K562 (cell line): Measurements from ENCODE around the gene DOK7. TPM values are rescaled to one million over a fixed set of nuclear protein-coding genes. Genes with fewer than 3 reads are reported as not detected.

Experiments used
- ATAC-seq: fragments of 200-7000 bp; cut with Tn5 transposase; 3 replicates; pipeline ENCODE4 v1.9.1; 2020; ENCODE audit warnings: moderate library complexity
- BruUV-seq: library from RNA; stranded (reverse); fragments of 400-500 nt; replicated peaks from 2 replicates; lab custom pipeline; 2021; lab: Mats Ljungman, UMichigan
- CTCF ChIA-PET: fragments of 300-600 bp; formaldehyde crosslinking; extraction: SDS; loops from one replicate; lab custom pipeline; 2021; ENCODE audit warnings: low intra/inter-chr PET ratio; lab: Yijun Ruan, JAX
- POLR2A ChIA-PET: fragments of 300-600, 350-650 bp; sonication (Branson Sonifier 250); formaldehyde crosslinking; extraction: SDS; loops from one replicate; lab custom pipeline; 2021; ENCODE audit warnings: antibody characterized with exemption, inconsistent platforms; lab: Yijun Ruan, JAX
- DNase-seq, 4 experiments: peaks; one replicate each; pipeline versions ENCODE4 v3.0.0 to v3.0.0-alpha.2; 2011 to 2018; ENCODE audit warnings: low spot score in 3 of 4, mixed read lengths in 3 of 4; ENCODE audit errors: extremely low read depth in 1 of 4
- FAIRE-seq: peaks from 2 replicates; lab custom pipeline; 2011; peaks lifted over from hg19 to GRCh38; lab: Jason Lieb, UNC
- H2AFZ ChIP-seq: 2 replicates; pipeline ENCODE4 v1.6.0; 2011; ENCODE audit warnings: low read depth, low read length, control low read depth, inconsistent platforms
- H3K27ac ChIP-seq: fragments of 200-600 bp; 3 replicates; pipeline ENCODE4 v1.8.0; 2011; ENCODE audit warnings: low read depth, mild to moderate bottlenecking, control low read depth, inconsistent platforms, low read length, moderate library complexity, mixed read lengths; ENCODE audit errors: extremely low read depth
- H3K27me3 ChIP-seq, 2 experiments: fragments of 300-600 bp in 1 of 2; 2 replicates in 1 of 2; 3 replicates in 1 of 2; pipeline versions ENCODE4 v1.6.0 to v1.8.0; 2011; ENCODE audit warnings: inconsistent platforms in 2 of 2, low read length in 2 of 2, mild to moderate bottlenecking in 1 of 2, mixed read lengths in 1 of 2, moderate library complexity in 1 of 2; ENCODE audit not compliant: control insufficient read depth in 2 of 2, insufficient read depth in 2 of 2
- H3K36me3 ChIP-seq: fragments of 300-600 bp; 3 replicates; pipeline ENCODE4 v1.8.0; 2011; ENCODE audit warnings: mild to moderate bottlenecking, low read length, inconsistent platforms; ENCODE audit not compliant: control insufficient read depth, insufficient read depth
- H3K4me1 ChIP-seq, 2 experiments: fragments of 200-600 bp in 1 of 2; replicated peaks in 1 of 2; 2 replicates in 1 of 2; 3 replicates in 1 of 2; pipeline versions ENCODE4 v1.5.1 to v1.8.0; 2011; ENCODE audit warnings: inconsistent platforms in 2 of 2, low read length in 2 of 2, mild to moderate bottlenecking in 1 of 2, mixed read lengths in 1 of 2, moderate library complexity in 1 of 2; ENCODE audit not compliant: control insufficient read depth in 2 of 2, insufficient read depth in 2 of 2
- H3K4me2 ChIP-seq: 2 replicates; pipeline ENCODE4 v1.6.1; 2011; ENCODE audit warnings: low read length, control low read depth, inconsistent platforms, mixed read lengths; ENCODE audit not compliant: insufficient read depth
- H3K4me3 ChIP-seq: fragments of 200-600 bp; sonication (generic), shearing (Covaris generic); 2 replicates; pipeline ENCODE4 v1.5.1; 2016; ENCODE audit warnings: control low read depth, inconsistent platforms
- H3K79me2 ChIP-seq: fragments of 200-600 bp; 3 replicates; pipeline ENCODE4 v1.8.0; 2011; ENCODE audit warnings: low read length, inconsistent platforms; ENCODE audit not compliant: control insufficient read depth, insufficient read depth
- H3K9ac ChIP-seq, 2 experiments: 2 replicates each; pipeline versions ENCODE4 v1.6.0 to v1.6.1; 2011; ENCODE audit warnings: low read depth in 2 of 2, low read length in 2 of 2, control low read depth in 1 of 2, inconsistent platforms in 1 of 2, mild to moderate bottlenecking in 1 of 2, mixed read lengths in 1 of 2; ENCODE audit not compliant: insufficient read depth in 1 of 2
- H3K9me1 ChIP-seq: one replicate; pipeline ENCODE4 v1.6.0; 2011; ENCODE audit warnings: inconsistent platforms, mild to moderate bottlenecking, low read length, moderate library complexity; ENCODE audit not compliant: control insufficient read depth, insufficient read depth
- H3K9me3 ChIP-seq: replicated peaks from 2 replicates; pipeline ENCODE4 v1.5.1; 2011; ENCODE audit warnings: low read depth, low read length, inconsistent platforms; ENCODE audit not compliant: control insufficient read depth, insufficient read depth
- H4K20me1 ChIP-seq: replicated peaks from 2 replicates; pipeline ENCODE4 v1.6.1; 2011; ENCODE audit warnings: low read length, inconsistent platforms, mixed read lengths; ENCODE audit not compliant: control insufficient read depth, insufficient read depth
- FOXM1 ChIP-seq, 2 experiments: fragments of 450-650 bp in 1 of 2; sonication (generic) in 1 of 2; formaldehyde crosslinking in 1 of 2; IDR thresholded peaks; 2 replicates each; pipeline versions ENCODE4 v1.6.1 to v1.9.0; 2017 to 2022; ENCODE audit warnings: low read depth in 2 of 2, mild to moderate bottlenecking in 2 of 2, missing genetic modification reagents in 1 of 2, moderate library complexity in 1 of 2
- NR4A1 ChIP-seq, 2 experiments: fragments of 250-450 bp in 1 of 2; fragments of 450-650 bp in 1 of 2; sonication (Bioruptor Pico) in 1 of 2; IDR thresholded peaks; 2 replicates each; pipeline versions ENCODE4 v1.4.0 to v1.6.1; 2016 to 2020; ENCODE audit warnings: mild to moderate bottlenecking in 2 of 2, missing compliant biosample characterization in 1 of 2, missing genetic modification characterization in 1 of 2, moderate library complexity in 1 of 2
- POLR2G ChIP-seq: fragments of 200-400 bp; formaldehyde crosslinking; IDR thresholded peaks from 2 replicates; pipeline ENCODE4 v1.6.1; 2017; ENCODE audit warnings: low read depth, mild to moderate bottlenecking, antibody characterized with exemption, low read length, moderate library complexity
- RAD21 ChIP-seq, 2 experiments: fragments of 250-450 bp in 1 of 2; fragments of 450-650 bp in 1 of 2; sonication (Bioruptor Pico) in 1 of 2; formaldehyde crosslinking in 1 of 2; IDR thresholded peaks in 1 of 2; conservative IDR thresholded peaks in 1 of 2; 2 replicates each; pipeline versions ENCODE4 v1.4.0 to v1.8.0; 2020 to 2022; ENCODE audit warnings: mild to moderate bottlenecking in 2 of 2, moderate library complexity in 1 of 2
- SP1 ChIP-seq: sonication (generic); formaldehyde crosslinking; IDR thresholded peaks from 2 replicates; pipeline ENCODE4 v1.8.1; 2022; ENCODE audit warnings: mild to moderate bottlenecking, missing genetic modification reagents
- YY1 ChIP-seq, 3 experiments: IDR thresholded peaks; 2 replicates each; pipeline ENCODE4 v1.6.1; 2011; ENCODE audit warnings: low read length in 2 of 3, mild to moderate bottlenecking in 2 of 3, moderate library complexity in 2 of 3, borderline replicate concordance in 1 of 3, control low read depth in 1 of 3, low read depth in 1 of 3; ENCODE audit not compliant: insufficient read depth in 3 of 3, insufficient replicate concordance in 2 of 3, control insufficient read depth in 1 of 3, insufficient read length in 1 of 3; ENCODE audit errors: extremely low read depth in 1 of 3
- ZBTB7A ChIP-seq: IDR thresholded peaks from 2 replicates; pipeline ENCODE4 v1.6.1; 2011; ENCODE audit warnings: low read depth, mild to moderate bottlenecking, low read length, moderate library complexity, borderline replicate concordance; ENCODE audit not compliant: control insufficient read depth
- ZNF644 ChIP-seq: fragments of 200-800 bp; sonication (Bioruptor generic); IDR thresholded peaks from 2 replicates; pipeline ENCODE4 v1.6.1; 2016; ENCODE audit warnings: low read depth, missing genetic modification characterization, missing compliant biosample characterization
- WGBS: fragments of 100-300 bp; shearing (Covaris generic); methylation state at CpG from one replicate; pipeline ENCODE4 v1.1.6; 2016; ENCODE audit warnings: low coverage, mixed read lengths; ENCODE audit not compliant: insufficient coverage; ENCODE audit errors: missing lambda C conversion rate; 5-methylcytosine and 5-hydroxymethylcytosine counted together
- in situ Hi-C: fragments of 300-500 bp; cut with MboI; formaldehyde crosslinking; loops from 4 replicates; pipeline ENCODE4 v1.15.0; 2018; ENCODE audit warnings: inconsistent platforms, mixed read lengths
- intact Hi-C: fragments of 100-400 bp; cut with micrococcal nuclease; formaldehyde crosslinking; loops from 2 replicates; pipeline ENCODE4 v1.14.2; 2022
- polyA plus RNA-seq, 8 experiments: library from polyadenylated mRNA; depleted of rRNA in 4 of 8; stranded (reverse) in 5 of 8; unstranded in 3 of 8; fragments of >200 nt; fragmentation: Nextera tagmentation in 2 of 8; fragmentation: Illumina TruSeq in 1 of 8; extraction: Ambion mirVana in 2 of 8; extraction: Trizol in 1 of 8; gene quantifications; 2 replicates each; pipeline versions ENCODE4 v1.2.1 to v1.2.3, GENCODE V29; 2011 to 2014; ENCODE audit warnings: inconsistent platforms in 1 of 8, missing spikeins in 1 of 8
- total RNA-seq, 7 experiments: library from RNA; depleted of rRNA in 6 of 7; stranded (reverse); fragments of >200 nt in 6 of 7; fragmentation: Illumina TruSeq in 2 of 7; extraction: Trizol in 2 of 7; gene quantifications; 2 replicates each; pipeline versions ENCODE4 v1.2.1 to v1.2.3, GENCODE V29; 2011 to 2021; ENCODE audit warnings: low replicate concordance in 1 of 7
- TF ChIP-seq, protein P1 (sequence below), 2 experiments: fragments of 450-650 bp; formaldehyde crosslinking in 1 of 2; IDR thresholded peaks; 2 replicates each; pipeline versions ENCODE4 v1.4.0 to v1.6.1; 2014 to 2020; ENCODE audit warnings: mild to moderate bottlenecking in 2 of 2, borderline replicate concordance in 1 of 2, low read depth in 1 of 2

The DOK7 gene
- total and polyA plus RNA-seq, 9 of the 15 experiments (the other 6 are each of a cell fraction or from before 2014, with no cell fraction given): not detected

DNA sequence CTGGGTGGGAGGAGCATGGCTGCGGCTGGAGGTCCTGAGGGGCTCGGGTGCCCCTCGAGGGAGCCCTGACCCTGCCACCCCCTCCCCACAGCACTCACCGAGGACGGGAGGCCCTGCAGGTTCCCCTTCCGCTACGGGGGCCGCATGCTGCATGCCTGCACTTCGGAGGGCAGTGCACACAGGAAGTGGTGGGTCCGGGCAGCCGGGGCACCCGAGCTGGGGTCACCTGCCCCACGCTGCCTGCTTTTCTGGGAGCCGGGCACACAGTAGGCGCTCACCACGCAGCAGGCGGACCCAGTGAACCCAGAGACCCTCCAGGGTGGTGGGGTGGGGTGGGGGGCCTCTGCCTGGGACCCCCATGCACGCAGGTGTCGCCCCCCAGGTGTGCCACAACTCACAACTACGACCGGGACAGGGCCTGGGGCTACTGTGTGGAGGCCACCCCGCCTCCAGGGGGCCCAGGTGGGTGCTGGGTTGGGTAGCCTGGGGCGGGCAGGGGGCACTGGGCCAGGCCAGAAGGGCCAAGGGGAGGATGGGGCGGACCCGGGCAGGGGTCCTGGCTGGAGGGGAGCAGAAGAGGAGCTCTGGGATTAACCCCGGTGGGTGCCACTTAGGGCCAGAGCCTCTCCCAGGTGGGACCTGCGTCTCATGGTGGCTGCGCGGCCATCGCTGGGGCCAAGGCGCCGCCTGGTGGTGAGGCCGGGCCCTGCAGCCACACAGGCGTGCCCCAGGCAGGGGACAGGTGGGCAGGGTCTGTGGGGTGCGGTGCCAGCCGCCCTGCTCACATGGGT is 20.0 kb upstream of the DOK7 start:
- H3K4me3 ChIP-seq: no peak overlapping the region
- no peaks in the 10 kb centered on the region for H3K79me2 ChIP-seq
- no peak for FAIRE-seq
- ChIA-PET POLR2A (interaction anchor here (0.6 kb wide), 1 partner anchor 336 kb away, joined by 4 read pairs; no protein-coding TSS in a partner anchor), CTCF (interaction anchor here (0.8 to 2.1 kb wide), 5 partner anchors 97 to 336 kb away, joined by 3 to 17 read pairs (median 13); no protein-coding TSS in a partner anchor)
- H3K9ac ChIP-seq: no peak overlapping the region
- no peak overlapping the region for H3K27ac ChIP-seq
- no peaks in the 10 kb centered on the region; a peak in 2 of 5 replicates for H3K27me3 ChIP-seq
- WGBS: 35% methylated on average over 12 of the region's 36 CpGs
- BruUV-seq: no TSS peak
- H2AFZ ChIP-seq: no peak overlapping the region
- peak; percentile 84 for ATAC-seq
- H3K9me3 ChIP-seq: no peaks in the 10 kb centered on the region
- intact Hi-C loops (loop anchor here (1.0 to 5.0 kb wide), 5 partner anchors 96 to 396 kb away; no protein-coding TSS in a partner anchor), in situ Hi-C loops (loop anchor here (5.0 kb wide), 1 partner anchor 336 kb away; no protein-coding TSS in a partner anchor)
- H3K36me3 ChIP-seq: no peaks in the 10 kb centered on the region
- peak; percentile 61 to 87 (median 84) for DNase-seq
- 0 out of 2 replicates have a peak, but pooled peaks cover 3% of the 10 kb centered on the region for H4K20me1 ChIP-seq
- no peak overlapping the region for H3K4me2 ChIP-seq
- peaks cover 0 to 88% of the 10 kb centered on the region in 2 experiments; a peak in 2 of 5 replicates for H3K4me1 ChIP-seq
- no peaks in the 10 kb centered on the region for H3K9me1 ChIP-seq
- TF ChIP-seq ZBTB7A: peak; percentile 58; the same call in 1 of the 2 replicates
- peak; percentile 76 to 95 for TF ChIP-seq RAD21 (CRISPR knock-in tag; conservative IDR thresholded peaks at IDR 0.05 in 1 of 2, IDR thresholded peaks at IDR 0.05 in 1 of 2)
- peak; percentile 51 to 82 (median 76) for TF ChIP-seq YY1 (IDR thresholded peaks at IDR 0.05; ENCODE audit: borderline replicate concordance in 1 of 3, control insufficient read depth in 1 of 3, extremely low read depth in 1 of 3, insufficient read depth in 3 of 3, insufficient read length in 1 of 3, insufficient replicate concordance in 2 of 3, low read depth in 1 of 3, low read length in 2 of 3)
- TF ChIP-seq, protein P1, sequence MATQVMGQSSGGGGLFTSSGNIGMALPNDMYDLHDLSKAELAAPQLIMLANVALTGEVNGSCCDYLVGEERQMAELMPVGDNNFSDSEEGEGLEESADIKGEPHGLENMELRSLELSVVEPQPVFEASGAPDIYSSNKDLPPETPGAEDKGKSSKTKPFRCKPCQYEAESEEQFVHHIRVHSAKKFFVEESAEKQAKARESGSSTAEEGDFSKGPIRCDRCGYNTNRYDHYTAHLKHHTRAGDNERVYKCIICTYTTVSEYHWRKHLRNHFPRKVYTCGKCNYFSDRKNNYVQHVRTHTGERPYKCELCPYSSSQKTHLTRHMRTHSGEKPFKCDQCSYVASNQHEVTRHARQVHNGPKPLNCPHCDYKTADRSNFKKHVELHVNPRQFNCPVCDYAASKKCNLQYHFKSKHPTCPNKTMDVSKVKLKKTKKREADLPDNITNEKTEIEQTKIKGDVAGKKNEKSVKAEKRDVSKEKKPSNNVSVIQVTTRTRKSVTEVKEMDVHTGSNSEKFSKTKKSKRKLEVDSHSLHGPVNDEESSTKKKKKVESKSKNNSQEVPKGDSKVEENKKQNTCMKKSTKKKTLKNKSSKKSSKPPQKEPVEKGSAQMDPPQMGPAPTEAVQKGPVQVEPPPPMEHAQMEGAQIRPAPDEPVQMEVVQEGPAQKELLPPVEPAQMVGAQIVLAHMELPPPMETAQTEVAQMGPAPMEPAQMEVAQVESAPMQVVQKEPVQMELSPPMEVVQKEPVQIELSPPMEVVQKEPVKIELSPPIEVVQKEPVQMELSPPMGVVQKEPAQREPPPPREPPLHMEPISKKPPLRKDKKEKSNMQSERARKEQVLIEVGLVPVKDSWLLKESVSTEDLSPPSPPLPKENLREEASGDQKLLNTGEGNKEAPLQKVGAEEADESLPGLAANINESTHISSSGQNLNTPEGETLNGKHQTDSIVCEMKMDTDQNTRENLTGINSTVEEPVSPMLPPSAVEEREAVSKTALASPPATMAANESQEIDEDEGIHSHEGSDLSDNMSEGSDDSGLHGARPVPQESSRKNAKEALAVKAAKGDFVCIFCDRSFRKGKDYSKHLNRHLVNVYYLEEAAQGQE (IDR thresholded peaks at IDR 0.05; ENCODE audit: borderline replicate concordance): peak; percentile 83
- TF ChIP-seq, protein P1 (CRISPR knock-in tag; IDR thresholded peaks at IDR 0.05; ENCODE audit: low read depth): no peak
- TF ChIP-seq SP1 (CRISPR knock-in tag): 0 out of 2 replicates have a peak, but pooled peaks have one; percentile 31
- no peak for TF ChIP-seq POLR2G
- TF ChIP-seq FOXM1 (IDR thresholded peaks at IDR 0.05; ENCODE audit: low read depth): no peak
- 0 out of 2 replicates have a peak, but pooled peaks have one; percentile 36 for TF ChIP-seq FOXM1 (CRISPR knock-in tag; IDR thresholded peaks at IDR 0.05; ENCODE audit: low read depth)
- no peak for TF ChIP-seq ZNF644 (tag)
- no peak for TF ChIP-seq NR4A1 (CRISPR knock-in tag; IDR thresholded peaks at IDR 0.05)
- TF ChIP-seq NR4A1 (tag; IDR thresholded peaks at IDR 0.05): no peak
